Measurements from ENCODE around the gene C21orf91. TPM values are rescaled to one million over a fixed set of nuclear protein-coding genes. Genes with fewer than 3 reads are reported as not detected.

C21orf91 gene
- total RNA-seq, 4 donors from 2014 or later: 3.6 to 14.2 (median 9.5) TPM

DNA sequence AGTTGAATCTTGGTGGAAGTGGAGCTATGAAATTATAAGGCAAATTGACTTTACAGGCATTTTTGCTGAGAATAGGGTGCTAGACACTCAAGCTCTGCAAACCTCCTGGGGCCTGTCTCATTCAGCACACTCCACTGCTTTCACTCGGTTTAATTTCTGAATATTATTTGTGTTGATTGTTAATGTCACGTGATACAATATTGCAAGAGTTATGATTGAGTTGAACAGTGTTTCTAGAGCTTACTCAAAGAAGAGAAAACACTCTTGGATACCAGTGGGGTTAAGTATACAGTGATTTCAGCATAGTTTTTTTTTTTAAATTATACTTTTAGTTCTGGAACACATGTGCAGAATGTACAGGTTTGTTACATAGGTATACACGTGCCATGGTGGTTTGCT, 49.7 kb downstream of the C21orf91 start:
- H3K4me3 ChIP-seq: no peak overlapping the region
- H3K9me3 ChIP-seq: peaks cover 0 to 16% (median 0%) of the 10 kb centered on the region in 4 donors
- no peaks in the 10 kb centered on the region for H3K27me3 ChIP-seq
- H3K27ac ChIP-seq: no peak overlapping the region
- peaks cover 0 to 5% (median 0%) of the 10 kb centered on the region in 4 donors for H3K4me1 ChIP-seq
- WGBS, 2 donors: 81 to 83% methylated on average over 3 of the region's 3 CpGs
- TF ChIP-seq POLR2A (IDR thresholded peaks at IDR 0.05) (no peak), EP300 (IDR thresholded peaks at IDR 0.05) (no peak)
- TF ChIP-seq, protein P1, sequence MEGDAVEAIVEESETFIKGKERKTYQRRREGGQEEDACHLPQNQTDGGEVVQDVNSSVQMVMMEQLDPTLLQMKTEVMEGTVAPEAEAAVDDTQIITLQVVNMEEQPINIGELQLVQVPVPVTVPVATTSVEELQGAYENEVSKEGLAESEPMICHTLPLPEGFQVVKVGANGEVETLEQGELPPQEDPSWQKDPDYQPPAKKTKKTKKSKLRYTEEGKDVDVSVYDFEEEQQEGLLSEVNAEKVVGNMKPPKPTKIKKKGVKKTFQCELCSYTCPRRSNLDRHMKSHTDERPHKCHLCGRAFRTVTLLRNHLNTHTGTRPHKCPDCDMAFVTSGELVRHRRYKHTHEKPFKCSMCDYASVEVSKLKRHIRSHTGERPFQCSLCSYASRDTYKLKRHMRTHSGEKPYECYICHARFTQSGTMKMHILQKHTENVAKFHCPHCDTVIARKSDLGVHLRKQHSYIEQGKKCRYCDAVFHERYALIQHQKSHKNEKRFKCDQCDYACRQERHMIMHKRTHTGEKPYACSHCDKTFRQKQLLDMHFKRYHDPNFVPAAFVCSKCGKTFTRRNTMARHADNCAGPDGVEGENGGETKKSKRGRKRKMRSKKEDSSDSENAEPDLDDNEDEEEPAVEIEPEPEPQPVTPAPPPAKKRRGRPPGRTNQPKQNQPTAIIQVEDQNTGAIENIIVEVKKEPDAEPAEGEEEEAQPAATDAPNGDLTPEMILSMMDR (IDR thresholded peaks at IDR 0.05): no peak
- no peak for DNase-seq (ENCODE audit: low spot score in 2 of 2)
- no peaks in the 10 kb centered on the region for H3K36me3 ChIP-seq

DNA sequence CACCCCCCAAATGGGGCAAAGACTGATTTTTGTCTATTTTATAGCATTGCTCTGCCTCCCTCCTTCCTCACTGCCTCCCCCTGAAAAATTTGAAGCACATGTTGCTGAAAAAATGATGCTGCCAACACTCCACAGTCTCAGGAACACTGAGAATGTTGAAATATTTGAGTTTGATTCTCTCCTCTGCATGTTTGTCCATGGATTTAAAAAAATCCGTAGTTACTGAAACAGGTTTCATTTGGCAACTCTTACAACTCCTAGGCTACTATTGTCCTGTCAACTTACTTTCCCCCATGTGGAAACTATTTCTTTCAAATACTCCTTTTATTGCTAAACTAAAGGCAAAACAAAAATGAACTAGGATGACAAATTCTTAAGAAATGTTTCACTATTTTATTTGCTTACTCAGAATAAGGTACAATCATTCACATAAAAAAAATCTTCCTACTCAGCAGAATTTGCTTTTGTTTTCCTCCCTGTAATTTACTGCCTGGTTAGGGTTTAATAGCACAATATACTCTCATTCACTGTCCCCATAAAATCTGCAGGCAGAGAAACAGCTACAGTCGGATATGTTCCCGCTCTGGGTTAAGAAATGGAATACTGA, 50.2 kb downstream of the C21orf91 start:
- no peak for DNase-seq (ENCODE audit: low spot score in 2 of 2)
- no peaks in the 10 kb centered on the region for H3K36me3 ChIP-seq
- H3K27me3 ChIP-seq: no peaks in the 10 kb centered on the region
- 63 to 65% methylated on average over 3 of the region's 3 CpGs for WGBS, 2 donors
- TF ChIP-seq EP300 (IDR thresholded peaks at IDR 0.05) (no peak), POLR2A (IDR thresholded peaks at IDR 0.05) (no peak)
- TF ChIP-seq, protein P1 (IDR thresholded peaks at IDR 0.05): no peak
- H3K4me3 ChIP-seq: no peak overlapping the region
- H3K27ac ChIP-seq: no peak overlapping the region
- H3K4me1 ChIP-seq: peaks cover 0 to 5% (median 0%) of the 10 kb centered on the region in 4 donors
- peaks cover 0 to 15% (median 0%) of the 10 kb centered on the region in 4 donors for H3K9me3 ChIP-seq

DNA sequence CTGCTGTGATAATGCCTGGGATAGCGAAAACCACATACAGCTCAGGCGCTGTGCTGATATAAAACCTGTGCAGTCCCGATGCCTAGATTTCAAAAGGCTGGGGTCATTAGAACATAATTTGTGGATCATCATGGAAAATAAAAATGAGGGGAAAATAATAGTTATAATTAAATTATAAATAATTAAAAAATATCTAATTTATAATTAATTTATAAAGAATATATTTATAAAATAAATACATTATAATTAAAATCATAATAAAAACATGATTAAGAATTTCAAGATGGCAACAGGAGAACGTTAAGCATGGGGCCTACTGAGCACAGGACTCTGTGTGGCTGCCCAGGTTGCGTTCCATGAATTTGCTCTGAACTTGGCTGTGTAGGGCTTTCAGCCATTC, 53.9 kb downstream of the C21orf91 start:
- Histone ChIP-seq H3K9me3 (no peaks in the 10 kb centered on the region), H3K36me3 (no peaks in the 10 kb centered on the region), H3K27ac (no peak overlapping the region), H3K27me3 (no peaks in the 10 kb centered on the region), H3K4me3 (no peak overlapping the region), H3K4me1 (peaks cover 0 to 5% (median 0%) of the 10 kb centered on the region in 4 donors)
- DNase-seq (ENCODE audit: low spot score in 2 of 2): no peak
- 96 to 99% methylated on average over 5 of the region's 5 CpGs for WGBS, 2 donors
- no peak for TF ChIP-seq POLR2A (IDR thresholded peaks at IDR 0.05)
- TF ChIP-seq, protein P1 (IDR thresholded peaks at IDR 0.05): no peak
- no peak for TF ChIP-seq EP300 (IDR thresholded peaks at IDR 0.05)

DNA sequence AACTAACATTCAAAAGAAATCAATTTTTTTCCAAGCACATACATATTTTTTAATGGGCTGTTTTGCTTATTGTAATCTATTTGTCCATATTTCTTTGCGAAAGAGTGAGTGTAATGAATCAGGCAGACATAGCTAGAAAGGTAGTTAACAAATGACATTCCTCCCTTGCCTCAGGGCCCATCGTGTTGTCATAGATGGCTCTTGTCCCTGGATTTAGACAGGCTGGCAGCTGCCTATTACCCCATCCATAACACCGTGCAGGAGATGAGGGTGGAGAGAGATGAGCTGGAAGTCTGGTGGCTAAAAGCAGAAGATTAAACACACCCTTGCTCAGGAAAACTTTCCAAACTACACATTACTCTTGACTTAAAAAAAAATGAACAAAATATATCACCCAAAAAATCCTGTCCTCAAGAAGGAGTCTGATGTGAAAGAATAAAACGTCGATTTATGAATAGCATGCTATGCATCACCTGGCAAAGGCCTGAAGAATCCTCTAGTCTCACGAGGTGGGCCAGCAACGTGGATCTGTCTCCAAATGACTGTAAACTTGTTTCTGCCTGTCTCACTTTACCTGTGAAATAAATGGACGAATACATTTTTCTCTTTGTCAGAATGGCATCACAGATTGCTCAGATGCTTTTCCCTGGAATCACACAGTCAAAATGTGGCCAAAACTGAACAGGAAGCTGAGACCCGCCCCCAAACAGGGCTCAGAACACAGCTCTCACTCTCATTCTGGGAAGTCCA, 55.7 kb downstream of the C21orf91 start:
- H3K27me3 ChIP-seq: no peaks in the 10 kb centered on the region
- no peaks in the 10 kb centered on the region for H3K9me3 ChIP-seq
- H3K36me3 ChIP-seq: no peaks in the 10 kb centered on the region
- H3K27ac ChIP-seq: no peak overlapping the region
- TF ChIP-seq EP300 (IDR thresholded peaks at IDR 0.05) (no peak), POLR2A (IDR thresholded peaks at IDR 0.05) (no peak)
- TF ChIP-seq, protein P1 (IDR thresholded peaks at IDR 0.05): no peak
- no peak overlapping the region for H3K4me3 ChIP-seq
- WGBS, 2 donors: 90 to 92% methylated on average over 9 of the region's 9 CpGs
- no peaks in the 10 kb centered on the region for H3K4me1 ChIP-seq
- DNase-seq (ENCODE audit: low spot score in 2 of 2): no peak

DNA sequence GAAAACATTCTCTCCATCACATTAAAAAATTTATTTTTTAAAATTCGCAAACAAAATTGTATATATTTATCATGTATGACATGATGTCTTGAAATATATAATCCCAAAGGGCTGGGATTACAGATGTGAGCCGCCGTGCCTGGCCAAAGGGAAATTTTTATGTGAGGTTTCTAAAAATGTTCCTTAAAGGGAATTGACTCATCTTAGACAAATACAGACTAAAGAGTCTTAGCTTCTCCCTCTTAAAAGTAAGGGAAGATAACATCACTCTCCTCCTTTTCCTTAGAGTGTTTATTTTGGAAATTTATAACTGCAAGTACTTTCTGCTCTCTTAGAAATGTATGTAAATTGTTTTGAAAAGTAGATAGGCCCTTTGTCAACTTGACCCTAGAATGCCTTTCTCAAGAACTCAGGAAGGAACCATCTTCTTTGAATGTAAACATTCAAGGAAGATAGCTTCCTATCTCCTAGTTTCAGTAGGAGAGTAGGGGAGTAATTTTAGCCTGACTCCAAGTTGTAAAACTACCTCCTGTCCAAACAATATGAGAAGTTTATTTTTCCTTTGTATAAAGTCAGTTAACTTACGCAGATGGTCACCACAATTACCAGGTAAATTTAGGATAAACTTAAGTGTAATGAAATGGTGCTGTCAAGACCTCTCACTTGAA, 59.5 kb downstream of the C21orf91 start:
- 73 to 75% methylated on average over 4 of the region's 4 CpGs for WGBS, 2 donors
- no peak for TF ChIP-seq POLR2A (IDR thresholded peaks at IDR 0.05)
- TF ChIP-seq EP300 (IDR thresholded peaks at IDR 0.05): no peak
- TF ChIP-seq, protein P1 (IDR thresholded peaks at IDR 0.05): no peak
- no peak overlapping the region for H3K27ac ChIP-seq
- H3K4me3 ChIP-seq: no peak overlapping the region
- H3K9me3 ChIP-seq: no peaks in the 10 kb centered on the region
- no peaks in the 10 kb centered on the region for H3K4me1 ChIP-seq
- H3K27me3 ChIP-seq: no peaks in the 10 kb centered on the region
- no peak for DNase-seq (ENCODE audit: low spot score in 2 of 2)
- H3K36me3 ChIP-seq: no peaks in the 10 kb centered on the region

Data from tibial nerve (tissue), 4 donors.